Neural crest cell (in vitro differentiated cells): ENCODE results near the gene AFM. TPM values are rescaled to one million over a fixed set of nuclear protein-coding genes. Genes with fewer than 3 reads are reported as not detected.

Experiments used
- DNase-seq: peaks from one replicate; pipeline ENCODE4 v3.0.0; 2021; ENCODE audit warnings: low read depth, mixed read lengths, low spot score
- H3K27ac Mint-ChIP-seq: one replicate; pipeline ENCODE4 v1.8.0; 2021; ENCODE audit warnings: mild to moderate bottlenecking, mixed read lengths; ENCODE audit not compliant: unreplicated experiment
- H3K27me3 Mint-ChIP-seq: 2 replicates; pipeline ENCODE4 v1.8.0; 2021; ENCODE audit warnings: low read depth, mild to moderate bottlenecking, mixed read lengths
- H3K36me3 Mint-ChIP-seq: 2 replicates; pipeline ENCODE4 v1.8.0; 2021; ENCODE audit warnings: low read depth, mild to moderate bottlenecking, mixed read lengths
- H3K4me1 Mint-ChIP-seq: 2 replicates; pipeline ENCODE4 v1.8.0; 2021; ENCODE audit warnings: mixed read lengths
- H3K4me3 Mint-ChIP-seq: one replicate; pipeline ENCODE4 v1.8.0; 2021; ENCODE audit warnings: mild to moderate bottlenecking, mixed read lengths
- H3K9me3 Mint-ChIP-seq: 2 replicates; pipeline ENCODE4 v1.8.0; 2021; ENCODE audit warnings: mixed read lengths
- total RNA-seq: library from RNA; stranded (reverse); gene quantifications from 2 replicates; pipeline ENCODE4 v1.2.1, GENCODE V29; 2021
- TF ChIP-seq, protein P1 (sequence below): fragments of 200-600 bp; sonication (generic); conservative IDR thresholded peaks from 2 replicates; pipeline ENCODE4 v1.5.0; 2021; ENCODE audit warnings: antibody characterized with exemption, mild to moderate bottlenecking

AFM gene
- total RNA-seq, 1 donor from 2014 or later: not detected

DNA sequence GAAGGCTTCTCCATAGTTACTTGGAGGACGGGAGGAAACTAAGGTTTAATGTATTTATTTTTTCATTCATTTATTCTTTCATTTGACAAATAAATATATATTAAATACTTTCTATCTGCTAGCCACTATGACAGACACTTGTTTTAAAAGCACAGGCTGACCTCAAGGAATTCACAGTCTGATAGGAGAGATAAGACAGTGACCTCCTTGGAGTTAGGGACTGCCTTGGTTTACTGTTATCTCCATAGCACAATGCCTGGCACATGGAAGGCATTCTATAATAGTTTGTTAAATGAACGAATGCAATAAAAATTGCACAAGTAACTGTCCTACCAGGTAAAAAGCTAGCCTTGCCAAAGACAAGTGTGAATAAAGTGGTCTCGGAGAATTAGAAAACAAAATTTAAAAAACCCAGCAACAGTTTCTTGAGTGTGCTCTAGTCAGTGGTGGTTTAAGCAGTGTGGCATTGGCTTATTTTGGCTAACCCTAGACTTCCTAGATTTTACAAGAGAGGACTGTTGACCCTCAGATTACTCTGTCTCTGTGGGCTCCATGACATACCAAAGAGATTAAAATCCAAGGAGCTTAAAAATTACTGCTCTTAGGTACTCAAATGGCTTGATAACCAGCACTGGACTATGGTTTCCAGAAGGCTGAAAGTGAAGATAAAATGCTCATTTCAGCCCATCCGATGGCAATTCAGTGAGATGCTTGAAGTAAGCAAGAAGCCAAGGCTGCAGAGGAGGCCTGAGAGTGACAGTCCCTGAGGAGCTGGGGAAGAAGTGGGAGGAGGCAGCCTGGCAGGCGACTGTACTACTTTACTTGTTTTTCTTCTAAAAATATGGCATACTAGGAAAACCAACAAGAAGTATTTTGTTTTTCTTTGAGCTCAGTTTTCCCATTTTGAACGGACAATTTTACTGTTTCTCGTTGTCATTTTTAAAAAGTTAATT, 35.9 kb upstream of the AFM start:
- Mint-ChIP-seq H3K9me3 (no peaks in the 10 kb centered on the region), H3K36me3 (no peaks in the 10 kb centered on the region), H3K27me3 (no peaks in the 10 kb centered on the region), H3K27ac (no peak overlapping the region), H3K4me3 (no peak overlapping the region), H3K4me1 (peaks cover 6% of the 10 kb centered on the region)
- TF ChIP-seq, protein P1, sequence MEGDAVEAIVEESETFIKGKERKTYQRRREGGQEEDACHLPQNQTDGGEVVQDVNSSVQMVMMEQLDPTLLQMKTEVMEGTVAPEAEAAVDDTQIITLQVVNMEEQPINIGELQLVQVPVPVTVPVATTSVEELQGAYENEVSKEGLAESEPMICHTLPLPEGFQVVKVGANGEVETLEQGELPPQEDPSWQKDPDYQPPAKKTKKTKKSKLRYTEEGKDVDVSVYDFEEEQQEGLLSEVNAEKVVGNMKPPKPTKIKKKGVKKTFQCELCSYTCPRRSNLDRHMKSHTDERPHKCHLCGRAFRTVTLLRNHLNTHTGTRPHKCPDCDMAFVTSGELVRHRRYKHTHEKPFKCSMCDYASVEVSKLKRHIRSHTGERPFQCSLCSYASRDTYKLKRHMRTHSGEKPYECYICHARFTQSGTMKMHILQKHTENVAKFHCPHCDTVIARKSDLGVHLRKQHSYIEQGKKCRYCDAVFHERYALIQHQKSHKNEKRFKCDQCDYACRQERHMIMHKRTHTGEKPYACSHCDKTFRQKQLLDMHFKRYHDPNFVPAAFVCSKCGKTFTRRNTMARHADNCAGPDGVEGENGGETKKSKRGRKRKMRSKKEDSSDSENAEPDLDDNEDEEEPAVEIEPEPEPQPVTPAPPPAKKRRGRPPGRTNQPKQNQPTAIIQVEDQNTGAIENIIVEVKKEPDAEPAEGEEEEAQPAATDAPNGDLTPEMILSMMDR: no peak
- no peak for DNase-seq

DNA sequence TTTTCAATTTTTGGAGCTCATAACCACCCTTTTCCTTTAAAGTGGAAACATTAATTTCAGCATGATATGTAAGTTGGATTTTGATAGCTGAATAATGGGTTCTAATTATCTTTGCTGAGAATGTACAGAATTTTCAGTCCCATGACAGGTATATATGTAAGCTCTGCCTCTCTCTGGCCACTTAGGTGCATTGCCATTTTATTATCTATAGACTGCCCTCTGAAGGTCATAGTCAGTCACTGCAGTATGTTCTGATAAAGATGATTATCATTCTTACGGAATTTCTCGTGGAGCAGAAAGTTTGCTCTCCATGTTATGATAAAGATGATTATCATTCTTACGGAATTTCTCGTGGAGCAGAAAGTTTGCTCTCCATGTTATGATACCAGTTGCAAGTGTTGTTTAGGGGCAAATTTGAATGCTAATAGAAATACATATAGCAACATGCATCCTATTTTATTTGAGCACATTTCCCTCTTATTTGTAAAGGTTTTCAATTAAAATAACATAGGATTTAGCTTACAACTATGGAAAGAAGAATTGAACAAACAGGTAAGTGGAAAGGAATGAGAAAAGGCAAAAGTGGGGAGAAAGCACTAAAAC, 35.1 kb upstream of the AFM start:
- Mint-ChIP-seq H3K4me3 (no peak overlapping the region), H3K36me3 (no peaks in the 10 kb centered on the region), H3K9me3 (no peaks in the 10 kb centered on the region), H3K4me1 (peaks cover 8% of the 10 kb centered on the region), H3K27ac (no peak overlapping the region), H3K27me3 (no peaks in the 10 kb centered on the region)
- TF ChIP-seq, protein P1: peak; percentile 85
- DNase-seq: no peak

DNA sequence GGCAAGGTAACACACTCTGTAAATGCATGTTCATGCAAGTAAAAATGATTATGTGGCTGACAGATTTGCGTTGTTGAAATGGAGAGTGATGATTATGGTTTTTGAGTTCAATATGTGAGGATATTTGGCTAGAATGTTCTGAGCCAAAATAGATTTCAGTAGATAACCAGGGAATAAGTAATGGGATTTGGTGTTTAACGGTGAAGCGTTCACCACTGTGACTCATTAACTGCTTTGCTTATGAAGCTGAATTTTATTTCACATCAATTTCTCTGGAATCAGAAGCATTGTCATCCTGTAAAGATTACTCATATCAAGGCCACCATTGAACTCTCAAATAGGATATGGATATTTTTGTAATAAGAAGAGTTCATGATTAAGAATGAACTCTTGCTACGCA, 33.9 kb upstream of the AFM start:
- Mint-ChIP-seq H3K36me3 (no peaks in the 10 kb centered on the region), H3K27me3 (no peaks in the 10 kb centered on the region), H3K9me3 (no peaks in the 10 kb centered on the region), H3K27ac (no peak overlapping the region), H3K4me1 (peaks cover 8% of the 10 kb centered on the region), H3K4me3 (no peak overlapping the region)
- TF ChIP-seq, protein P1: no peak
- DNase-seq: no peak

DNA sequence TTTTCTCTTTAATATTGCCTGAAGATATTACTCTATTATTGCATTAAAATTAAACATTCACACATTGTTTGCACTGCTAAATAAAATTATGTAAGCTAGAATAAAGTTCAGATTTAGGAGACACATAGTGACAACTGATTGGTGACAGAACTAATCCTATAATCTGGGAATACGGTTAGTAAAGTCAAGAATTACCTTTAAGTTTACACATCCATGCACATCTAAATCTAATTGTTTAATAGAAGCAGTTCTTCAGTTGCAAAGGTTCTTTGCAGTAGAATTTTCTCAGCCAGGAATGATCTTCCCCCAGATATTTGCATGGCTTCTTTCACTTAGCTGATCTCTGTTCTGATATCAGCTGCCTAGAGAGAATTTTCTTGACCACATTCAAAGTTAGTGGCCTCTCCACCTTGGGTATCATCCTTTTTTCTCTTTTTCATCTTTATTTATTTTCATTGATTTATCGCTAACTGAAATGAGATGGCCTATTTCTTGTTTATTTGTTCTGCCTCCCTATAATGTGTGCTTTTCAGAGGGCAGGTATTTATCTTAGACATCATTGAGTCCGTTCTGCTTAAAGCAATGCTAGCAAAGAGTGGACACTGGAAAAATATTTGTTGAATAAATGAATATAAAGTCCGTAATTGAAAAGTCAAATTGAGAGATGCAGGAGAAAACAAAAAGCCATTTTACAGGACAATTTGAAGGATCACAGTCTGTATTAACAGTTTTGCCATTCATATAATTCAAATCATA, 32.9 kb upstream of the AFM start:
- TF ChIP-seq, protein P1: no peak
- DNase-seq: no peak
- Mint-ChIP-seq H3K27me3 (no peaks in the 10 kb centered on the region), H3K9me3 (no peaks in the 10 kb centered on the region), H3K36me3 (no peaks in the 10 kb centered on the region), H3K4me1 (peaks cover 8% of the 10 kb centered on the region), H3K4me3 (no peak overlapping the region), H3K27ac (no peak overlapping the region)

DNA sequence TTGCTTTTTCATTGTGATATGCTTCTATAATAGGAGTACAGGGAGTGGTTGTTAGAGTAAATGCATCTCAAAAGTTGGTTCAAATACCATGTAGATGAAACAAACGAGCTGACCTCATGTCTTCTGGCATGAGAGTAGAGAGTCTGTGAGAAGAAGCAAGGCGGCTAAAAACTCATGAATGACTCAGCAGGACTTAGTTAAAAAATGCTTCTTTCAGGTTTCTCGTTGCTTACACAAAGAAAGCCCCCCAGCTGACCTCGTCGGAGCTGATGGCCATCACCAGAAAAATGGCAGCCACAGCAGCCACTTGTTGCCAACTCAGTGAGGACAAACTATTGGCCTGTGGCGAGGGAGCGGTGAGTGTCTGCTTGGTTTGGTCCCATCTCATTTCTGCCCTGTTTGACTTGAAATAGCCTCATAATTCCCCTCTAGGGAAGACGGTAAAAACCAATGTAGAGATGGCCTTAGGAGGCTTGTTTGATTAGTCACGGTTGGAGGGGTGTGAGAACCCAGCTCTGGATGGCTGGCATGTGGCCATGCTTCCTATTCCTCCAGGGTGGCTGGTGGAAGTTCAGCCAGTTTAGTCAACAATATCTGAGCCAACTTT, 31.0 kb upstream of the AFM start:
- Mint-ChIP-seq H3K27me3 (no peaks in the 10 kb centered on the region), H3K27ac (no peak overlapping the region), H3K36me3 (no peaks in the 10 kb centered on the region), H3K9me3 (no peaks in the 10 kb centered on the region), H3K4me1 (peaks cover 8% of the 10 kb centered on the region), H3K4me3 (no peak overlapping the region)
- no peak for DNase-seq
- TF ChIP-seq, protein P1: no peak
